Measurements from ENCODE around the gene AEBP1.

AEBP1 gene

DNA sequence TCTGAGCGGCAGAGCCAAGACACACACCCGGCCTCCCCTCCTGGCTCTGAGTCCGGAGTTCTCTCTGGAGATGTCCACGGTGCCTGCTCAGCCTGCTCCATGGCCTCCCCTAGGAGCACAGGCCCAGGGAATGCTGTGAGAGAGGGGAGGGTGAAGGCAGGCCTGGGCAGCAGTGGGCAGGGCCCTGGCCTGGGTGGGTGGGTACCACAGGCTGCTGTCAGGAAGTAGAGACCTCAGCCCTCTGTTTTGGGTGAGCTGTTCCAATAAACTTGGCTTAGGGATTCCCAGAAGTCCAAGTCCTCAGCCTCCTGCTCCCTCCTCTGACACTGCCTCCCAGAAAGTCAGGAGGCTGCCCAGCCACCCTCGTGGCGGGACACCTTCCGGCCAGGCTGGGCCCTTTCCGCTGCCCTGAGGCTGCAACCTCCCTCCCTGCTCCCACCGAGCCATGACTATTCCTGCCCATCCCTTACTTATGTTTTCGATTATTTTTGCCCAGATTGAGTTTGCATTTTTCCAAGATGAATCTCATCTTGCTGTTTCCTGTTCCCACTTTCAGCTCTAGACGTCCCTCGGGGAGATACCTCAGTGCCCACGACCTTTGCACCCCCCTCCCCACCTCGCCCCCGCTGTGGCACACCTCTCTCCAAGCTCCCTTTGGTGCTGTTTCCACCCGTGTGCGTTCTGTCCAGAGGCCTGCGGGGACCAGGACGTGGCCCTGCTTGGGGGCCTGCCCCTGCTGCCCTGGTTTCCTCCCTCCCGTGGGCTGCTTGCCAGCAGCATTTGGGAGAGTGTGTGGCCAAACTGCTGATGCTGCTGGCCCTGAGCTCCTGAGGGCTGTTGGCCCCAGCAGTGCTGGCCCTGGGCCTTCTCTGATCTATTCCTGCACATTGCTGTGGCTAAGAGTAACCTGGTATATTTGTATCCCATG is 16.0 kb upstream of the AEBP1 start:
- DNase-seq = no peak

DNA sequence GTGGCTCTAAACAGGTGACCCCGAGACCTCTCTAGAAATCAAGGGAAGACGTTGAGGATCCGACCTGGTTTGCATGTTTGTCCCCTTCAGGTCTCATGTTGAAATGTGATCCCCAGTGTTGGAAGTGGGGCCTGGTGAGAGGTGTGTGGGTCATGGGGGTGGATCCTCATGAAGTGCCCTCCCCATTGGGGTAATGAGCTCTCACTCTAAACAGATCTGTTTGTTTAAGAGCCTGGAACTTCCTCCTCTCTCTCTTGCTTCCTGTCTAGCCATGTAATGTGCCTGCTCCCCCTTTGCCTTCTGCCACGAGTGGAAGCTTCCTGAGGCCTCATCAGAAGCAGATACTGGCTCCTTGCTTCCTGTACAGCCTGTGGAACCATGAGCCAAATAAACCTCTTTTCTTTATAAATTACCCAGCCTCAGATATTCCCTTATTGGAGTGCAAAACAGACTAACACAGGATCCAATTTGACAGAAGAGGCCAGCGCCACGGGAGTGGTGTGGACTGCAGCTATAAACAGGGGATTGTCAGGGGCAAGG is 11.0 kb upstream of the AEBP1 start:
- DNase-seq = no peak

DNA sequence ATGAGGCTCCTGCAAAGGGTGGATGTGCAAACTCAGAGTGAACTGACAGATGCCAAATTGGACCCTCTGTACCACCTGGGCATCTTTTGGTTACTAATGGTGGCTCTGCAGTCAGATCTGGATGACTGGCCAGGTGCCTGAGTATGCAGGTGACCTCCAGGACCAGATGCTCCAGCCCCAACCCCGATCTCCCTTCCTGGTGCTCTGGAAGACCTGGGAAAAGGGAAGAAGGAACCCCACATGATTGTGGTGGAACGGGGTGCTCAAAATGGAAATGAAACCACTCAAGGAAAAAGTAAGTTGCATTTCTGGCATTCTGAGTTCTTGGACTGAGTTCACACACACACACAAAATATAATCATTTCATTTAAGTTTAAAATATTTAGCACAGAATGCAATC is 9.8 kb upstream of the AEBP1 start:
- no peak for DNase-seq

DNA sequence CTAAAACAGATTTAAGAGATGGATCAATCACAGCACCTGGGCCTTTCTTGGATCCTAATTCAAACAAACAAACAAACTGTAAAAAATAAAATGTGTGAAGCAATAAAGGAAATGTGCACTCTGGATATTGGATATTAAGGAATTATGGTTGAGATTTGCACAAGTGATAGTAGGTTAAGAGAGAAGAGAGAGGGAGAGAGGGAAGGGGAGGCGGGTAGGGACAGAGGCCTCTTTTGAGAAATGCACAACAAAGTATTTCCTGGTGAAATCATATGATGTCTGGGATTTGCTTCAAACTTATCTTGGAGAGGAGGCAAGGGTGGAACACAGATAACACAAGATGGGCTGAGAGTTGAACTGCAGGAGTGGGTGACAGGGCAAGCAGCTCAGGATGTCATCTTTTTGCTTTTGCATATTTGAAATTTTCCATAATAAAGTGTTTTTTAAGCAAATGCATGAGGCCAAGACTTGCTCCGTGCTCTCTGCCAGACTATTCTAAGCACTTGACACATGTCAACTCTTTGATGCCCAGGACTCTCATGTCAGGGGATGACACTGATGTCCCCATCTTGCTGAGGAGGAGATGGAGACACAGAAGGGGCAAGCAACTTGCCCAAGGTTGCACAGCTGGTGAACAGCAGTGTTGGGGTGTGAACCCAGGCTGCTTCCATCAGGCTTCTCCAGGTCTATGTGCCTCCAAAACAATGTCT is 9.1 kb upstream of the AEBP1 start:
- no peak for DNase-seq

DNA sequence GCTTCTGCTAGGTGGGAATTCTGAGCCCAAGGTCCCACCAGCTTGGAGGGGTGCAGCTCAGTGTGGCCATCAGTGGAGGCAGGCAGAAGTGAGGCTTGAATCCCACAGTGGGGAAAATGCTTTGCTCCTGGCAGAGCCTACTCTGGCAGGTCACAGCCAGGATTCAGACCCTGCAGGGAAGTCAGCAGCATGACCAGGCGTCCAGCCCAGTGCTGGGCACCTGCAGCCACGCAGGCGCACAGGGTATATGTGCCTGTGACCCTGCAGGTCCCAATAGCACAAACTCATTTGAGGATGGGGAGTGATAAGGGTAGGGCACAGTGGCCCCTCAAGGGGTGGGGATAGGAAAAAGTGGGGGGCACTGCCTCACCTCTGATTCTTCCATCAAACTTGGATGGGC is 8.4 kb upstream of the AEBP1 start:
- DNase-seq = no peak

DNA sequence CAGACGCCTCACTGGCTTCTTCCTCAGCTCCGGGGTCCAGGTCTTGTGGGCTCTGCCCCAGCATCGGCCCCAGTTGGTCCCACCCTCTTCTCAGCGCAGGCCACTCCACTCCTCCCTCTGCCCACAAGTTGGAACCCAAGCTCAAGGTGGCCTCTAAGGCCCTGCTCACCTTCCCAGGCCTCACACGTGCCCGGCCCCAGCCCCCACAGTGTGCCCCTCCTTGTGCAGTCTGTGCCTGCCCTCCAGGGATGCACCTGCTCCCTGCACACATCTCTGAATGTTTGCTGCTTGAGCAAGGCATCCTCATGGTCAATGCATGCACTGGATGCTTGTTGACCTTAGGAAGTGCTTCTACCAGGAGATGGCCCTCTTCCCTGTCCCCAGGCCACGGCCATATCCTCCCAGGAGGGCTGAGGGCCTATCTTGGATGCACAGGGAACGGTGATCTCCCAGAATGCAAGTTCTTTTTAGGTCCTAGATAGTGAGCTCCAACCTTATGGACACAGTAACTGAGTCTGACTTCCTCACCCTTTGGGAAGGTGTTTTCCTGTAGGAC is 7.7 kb upstream of the AEBP1 start:
- DNase-seq = no peak

DNA sequence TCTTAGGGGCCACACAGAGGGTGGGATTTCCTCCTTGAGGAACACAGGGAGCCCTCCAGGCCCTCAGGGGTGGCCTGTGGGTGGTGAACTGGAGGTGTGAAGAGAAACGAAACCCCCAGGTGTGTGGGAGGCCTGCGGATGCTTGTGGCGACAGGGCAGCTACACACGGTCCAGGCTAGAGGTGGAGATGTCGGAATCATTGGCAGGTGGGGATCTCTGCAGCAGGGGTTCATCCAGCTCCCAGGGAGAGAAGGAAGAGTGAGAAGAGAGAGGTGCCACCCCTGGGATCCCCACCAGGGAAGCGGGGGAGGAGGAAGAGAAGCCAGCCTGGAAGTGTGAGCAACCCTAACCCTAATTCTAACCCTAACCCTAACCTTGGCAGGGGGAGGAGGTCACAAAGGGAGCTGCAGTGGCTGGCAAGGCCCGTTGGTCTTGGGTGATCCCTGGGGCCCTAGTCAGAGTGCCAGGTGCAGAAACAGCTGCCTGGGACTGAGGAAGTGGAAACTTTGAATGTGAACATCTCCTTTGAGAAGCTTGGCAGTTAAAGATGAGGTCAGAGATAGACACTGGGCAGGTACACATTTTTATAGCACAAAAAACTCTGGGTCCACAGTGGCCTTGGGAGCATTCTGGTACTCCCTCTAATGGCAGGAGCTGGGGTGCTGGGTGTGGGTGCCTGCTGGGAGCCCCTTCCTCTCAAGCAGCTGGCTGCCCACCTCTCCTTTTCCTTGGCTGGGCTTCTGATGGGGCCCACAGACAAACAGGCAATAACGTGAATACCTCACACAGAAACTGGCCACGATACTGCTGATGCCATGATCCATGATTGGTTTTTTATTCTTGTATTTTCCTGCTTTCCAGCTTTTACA is 6.8 kb upstream of the AEBP1 start:
- no peak for DNase-seq

DNA sequence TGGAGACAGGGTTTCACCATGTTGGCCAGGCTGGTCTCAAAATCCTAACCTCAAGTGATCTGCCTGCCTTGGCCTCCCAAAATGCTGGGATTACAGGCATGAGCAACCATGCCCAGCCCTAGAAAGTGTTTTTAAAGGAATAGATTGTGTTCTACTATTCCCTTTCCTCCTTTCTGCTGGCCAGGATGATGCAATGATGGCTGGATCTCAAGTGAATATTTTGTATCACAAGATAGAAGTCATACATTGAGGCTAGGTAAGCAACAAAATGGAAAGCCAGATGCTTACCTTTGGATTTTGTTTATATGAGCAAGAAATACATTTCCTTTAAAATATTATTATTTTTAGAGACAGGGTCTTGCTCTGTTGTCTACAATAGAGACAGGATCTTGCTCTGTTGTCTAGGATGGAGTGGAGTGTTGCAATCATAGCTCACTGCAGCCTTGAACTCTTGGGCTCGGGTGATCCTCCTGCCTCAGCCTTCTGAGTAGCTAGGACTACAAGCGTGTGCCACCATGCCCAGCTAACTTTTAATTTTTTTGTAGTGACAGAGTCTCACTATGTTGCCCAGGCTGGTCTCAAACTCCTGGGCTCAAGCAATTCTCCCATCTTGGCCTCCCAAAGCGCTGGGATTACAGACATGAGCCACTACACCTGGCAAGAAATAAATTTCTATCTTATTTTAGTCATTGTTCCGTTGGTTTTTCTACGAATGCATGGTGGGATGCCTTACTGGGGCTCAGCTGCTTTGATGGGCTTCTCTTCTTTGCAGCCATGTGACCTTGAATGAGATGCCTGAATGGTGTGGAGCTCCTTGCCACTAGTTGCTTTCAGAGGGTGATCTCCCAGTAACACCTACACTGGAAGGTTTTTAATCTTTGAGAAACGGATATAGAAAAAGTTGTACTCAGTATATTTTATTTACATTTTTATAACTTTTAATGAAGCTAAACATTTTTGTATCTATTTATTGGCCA is 5.8 kb upstream of the AEBP1 start:
- no peak for DNase-seq

DNA sequence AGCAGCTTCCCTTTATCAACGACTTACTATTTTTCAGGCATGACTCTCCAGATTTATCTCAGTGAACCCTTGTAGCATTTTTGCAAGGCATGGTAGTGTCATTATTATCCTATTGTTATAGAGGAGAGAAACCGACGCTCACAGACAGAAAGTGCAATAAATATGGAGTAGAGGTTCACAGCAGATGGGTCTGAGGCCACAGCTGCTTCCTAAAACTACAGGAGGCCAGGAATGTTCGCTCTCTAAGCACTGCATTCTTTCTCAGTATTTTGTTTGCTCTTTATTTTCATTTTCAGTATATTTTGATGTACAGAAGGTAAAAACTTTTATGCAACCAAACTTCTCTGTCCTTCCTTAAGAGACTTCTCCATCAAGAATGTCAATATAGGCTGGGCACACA is 4.5 kb upstream of the AEBP1 start:
- no peak for DNase-seq

DNA sequence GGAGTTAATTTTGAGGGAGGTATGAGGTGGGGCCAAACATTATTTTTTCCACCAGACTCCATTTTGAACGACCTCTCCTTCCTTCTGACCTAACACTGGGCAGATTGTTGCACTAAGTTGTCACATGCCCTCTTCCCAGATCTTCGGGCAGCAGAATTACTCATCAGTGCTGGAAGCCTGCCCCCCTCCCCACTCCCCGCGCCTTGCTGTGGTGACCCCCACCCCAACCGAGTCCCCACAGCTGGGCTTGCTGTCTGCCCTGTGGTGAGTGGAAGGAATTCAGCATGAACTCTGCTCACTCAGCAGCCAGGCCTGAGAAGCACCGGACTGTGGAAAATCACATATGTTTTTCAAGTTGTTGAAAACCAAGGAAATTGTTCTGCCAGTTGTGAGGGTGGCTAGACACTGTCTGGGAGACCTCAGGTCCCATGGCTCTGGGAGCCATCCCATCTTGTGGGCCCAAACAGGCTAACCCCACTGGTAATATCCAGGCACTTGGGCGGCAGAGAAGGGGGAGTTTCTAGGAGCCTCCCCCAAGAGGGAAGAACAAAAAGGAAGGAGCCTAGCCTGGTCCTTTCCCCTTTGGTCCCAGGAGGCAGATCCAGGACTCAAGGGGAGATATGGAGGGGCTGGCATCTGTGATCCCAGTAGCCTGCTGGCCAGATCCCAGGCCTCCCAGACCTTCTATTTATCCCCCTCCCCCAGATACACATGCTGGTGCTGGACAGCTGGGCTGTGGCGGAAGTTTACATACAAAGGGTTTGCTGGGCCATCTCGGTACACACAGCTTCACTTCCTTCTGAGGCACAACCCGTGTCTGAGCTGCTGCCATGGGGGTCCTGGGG is 3.5 kb upstream of the AEBP1 start:
- no peak for DNase-seq

DNA sequence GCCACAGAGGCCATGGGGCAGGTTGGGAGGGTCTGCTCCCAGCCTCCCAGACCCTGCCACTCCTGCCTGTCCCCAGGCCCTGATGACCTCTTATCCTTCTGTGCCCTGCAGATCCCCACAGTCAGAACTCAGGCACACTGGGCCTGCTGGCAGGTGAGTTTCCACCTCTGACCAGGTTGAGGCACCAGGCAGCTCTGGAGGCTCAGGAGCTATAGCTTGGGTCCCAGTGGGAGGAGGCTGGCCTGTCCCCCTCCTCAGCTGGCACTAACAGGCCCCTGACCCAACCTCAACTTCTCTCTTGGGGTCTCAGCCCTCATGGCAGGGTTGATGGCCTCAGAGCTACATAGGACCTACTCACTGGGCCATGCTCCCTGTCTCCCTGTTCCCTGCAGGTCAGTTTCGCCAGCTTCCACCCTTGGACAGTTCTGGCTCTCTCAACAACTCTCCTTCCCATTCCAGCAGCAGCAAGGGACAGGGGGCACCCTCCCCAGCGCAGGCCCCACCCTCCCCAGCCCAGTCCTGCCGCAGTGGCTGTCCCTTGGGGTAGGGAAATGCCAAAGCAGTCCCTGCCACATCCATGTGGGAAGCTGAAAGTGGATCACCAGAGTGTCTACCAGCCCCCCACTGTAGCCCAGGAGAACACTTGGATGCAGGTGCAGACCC is 2.7 kb upstream of the AEBP1 start:
- DNase-seq = no peak

DNA sequence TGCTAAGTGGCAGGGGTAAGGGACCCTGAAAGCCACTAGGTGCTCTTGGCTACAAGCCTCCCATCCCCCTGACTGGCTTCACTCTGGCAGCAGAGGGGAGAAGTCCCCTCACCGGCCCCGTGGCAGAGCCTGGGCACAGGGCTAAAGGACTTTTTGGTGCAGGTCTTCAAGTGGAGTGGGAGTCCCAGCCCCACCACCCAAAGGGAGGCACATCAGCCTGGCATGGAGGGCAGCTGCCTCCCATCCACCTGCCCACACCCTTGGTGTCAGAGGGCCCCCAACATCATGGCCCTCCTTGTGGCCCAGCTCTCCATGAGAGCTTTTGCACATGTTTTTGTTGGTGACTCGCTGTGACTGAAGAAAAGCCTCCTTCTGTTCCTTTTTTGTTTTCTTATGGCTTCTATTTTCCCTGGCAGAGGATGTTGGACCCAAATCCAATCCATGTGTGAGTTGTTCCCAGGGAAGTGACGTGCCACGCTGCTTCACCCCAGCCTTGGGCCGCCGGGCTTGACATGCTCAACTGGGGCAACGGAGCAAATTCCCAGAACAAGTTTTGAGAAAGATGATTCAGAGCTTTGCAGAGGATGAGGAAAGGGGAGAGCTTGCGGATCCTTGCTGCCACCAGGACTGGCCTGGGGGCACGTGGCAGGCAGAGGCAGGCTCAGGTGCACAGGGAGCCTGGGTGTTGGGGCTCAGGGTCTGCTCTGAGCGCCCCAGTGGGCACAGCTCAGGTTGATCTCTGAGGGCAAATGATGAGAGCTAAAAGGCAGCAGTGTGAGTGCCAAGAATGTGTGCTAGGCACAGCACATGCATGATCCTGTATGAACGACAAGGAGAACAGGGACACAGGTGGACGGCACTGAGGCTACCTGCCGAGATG is 1.9 kb upstream of the AEBP1 start:
- no peak for DNase-seq

DNA sequence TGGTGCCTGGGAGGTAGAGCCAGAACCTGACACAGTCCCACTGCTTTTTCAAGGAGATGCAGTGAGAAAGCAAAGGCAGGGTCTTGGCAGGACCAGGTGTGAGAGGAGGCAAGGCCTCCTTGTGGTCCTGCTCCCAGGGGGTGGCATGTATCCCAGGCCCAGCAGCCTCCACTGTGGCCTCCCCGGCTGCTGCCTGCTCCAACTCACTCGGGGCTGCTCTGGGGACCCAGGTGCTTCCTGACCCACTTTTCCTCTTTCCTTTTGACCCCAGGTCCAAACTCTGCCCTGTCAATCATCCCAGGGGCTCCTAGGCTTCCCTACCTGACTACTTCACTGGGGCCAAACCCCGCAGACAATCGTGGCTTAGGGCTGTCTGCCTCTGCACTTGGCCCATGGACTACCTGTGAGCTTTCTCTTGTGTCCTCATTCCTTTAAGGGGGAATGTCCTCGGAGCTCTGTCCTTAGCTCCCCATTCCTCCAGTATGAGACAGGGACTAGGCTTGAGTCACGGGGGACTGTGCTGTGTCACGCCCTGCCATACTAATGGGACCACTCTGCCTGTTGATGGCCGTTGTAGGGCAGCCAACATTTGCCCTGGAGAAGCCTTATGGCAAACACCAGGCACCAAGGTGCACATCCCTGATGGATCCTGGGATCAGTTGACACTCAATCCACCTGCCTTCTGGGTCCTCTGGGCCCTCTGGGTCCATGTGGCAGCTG is 1.1 kb upstream of the AEBP1 start:
- DNase-seq = no peak

DNA sequence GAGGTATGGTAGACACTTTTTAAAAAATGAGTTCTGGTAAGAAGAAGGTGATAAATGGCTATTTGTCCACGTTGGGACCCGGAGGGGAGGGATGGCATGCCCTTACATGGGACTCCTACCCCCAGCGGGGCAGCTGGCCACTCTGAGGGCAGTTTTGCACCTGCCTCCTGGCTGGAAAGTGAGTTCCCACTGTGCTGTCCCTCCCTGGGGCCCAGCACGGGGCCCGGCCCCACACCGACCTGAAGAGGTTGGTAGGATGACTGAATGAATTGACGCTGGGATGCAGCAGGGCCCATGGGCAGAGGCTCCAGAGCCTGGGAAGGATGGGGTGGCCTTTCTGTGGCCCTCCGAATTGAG is 601 bp upstream of the AEBP1 start:
- DNase-seq = no peak

DNA sequence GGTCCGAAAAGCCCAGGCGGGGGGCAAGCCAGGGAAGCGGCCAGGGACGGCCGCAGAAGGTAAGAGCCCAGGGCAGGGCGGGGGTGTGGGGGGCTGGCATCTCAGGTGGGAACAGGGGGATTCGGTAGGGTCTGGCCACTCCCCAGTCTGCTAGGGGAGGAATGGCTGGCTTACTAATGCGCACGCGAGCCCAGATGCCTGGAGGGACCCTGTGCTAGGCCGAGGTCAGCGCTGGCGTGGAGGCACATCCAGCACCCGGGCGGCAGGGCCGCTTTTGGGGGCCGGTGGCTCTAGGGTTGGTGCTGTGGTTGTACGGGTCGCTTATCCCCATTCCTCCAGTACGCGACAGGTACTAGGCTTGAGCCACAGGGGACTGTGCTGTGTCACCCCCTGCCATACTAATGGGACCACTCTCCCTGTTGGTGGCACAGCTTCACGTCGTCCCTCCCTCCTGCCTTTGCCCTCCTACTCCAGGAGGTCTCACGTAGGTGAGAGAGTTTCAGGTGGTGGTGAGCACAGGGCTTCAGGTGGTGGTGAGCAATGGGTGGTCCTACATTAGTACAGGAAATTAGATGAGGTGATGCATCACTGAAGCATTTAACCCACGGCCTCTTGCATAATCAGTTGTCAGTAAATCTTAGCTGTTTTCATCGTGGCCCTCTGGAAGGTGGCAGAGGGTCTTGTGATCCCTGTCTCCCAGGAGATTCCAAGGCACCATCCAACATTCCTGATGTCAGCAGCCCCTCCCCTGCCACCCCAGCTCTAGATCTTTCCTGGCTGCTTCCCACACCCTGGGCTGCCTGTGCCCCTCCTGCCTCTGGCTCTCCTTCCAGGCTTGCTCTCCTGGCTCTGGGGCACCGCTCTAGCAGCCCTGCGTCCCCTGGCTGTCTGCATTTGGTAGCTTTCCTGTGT is 971 bp downstream of the AEBP1 start:
- DNase-seq = no peak

DNA sequence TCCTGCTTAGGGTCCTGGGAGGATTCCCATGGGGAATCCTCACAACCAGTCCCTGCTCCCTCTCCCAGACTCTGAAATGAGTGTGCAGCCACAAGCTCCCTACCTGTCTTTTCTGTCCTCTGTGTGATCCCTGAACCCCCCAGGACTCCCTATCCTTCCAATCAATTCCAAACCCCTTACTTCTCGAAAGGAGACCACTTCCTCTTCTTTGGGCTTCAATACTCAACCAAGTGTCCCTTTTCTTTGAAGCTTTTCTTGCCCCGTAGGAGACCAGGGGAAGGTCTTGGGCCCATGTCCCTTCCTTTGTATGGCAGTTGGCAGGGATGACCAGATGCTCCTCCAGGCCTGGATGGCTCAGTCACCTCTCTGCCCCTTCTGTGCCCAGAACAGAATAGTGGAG is 1.7 kb downstream of the AEBP1 start:
- no peak for DNase-seq
